C1 segment of cervical spinal cord (tissue), 14 donors: ENCODE data around the gene UNC93B1.

Source experiments
- DNase-seq, 14 donors: peaks; one replicate each; lab custom pipeline; 2025; lab: John Stamatoyannopoulos, UW

The UNC93B1 gene

DNA sequence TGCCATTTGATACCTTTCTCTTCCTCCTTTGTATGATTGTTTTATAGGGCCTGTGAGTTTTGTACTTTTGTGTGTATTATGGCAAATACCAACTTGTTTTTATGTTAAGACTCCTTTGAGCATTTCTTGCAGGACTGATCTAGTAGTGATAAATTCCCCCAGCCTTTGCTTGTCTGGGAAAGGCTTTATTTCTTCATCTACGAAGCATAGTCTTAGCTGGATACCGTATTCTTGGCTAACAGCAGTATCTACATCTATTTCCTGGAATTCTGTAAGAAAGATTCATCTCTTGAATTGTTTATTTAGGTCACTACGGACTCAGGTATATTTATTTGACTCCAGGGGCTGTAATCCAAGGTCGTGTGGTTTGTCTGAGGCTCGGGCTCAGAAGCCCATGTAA, 20.6 kb upstream of the UNC93B1 start:
- DNase-seq: no peak

DNA sequence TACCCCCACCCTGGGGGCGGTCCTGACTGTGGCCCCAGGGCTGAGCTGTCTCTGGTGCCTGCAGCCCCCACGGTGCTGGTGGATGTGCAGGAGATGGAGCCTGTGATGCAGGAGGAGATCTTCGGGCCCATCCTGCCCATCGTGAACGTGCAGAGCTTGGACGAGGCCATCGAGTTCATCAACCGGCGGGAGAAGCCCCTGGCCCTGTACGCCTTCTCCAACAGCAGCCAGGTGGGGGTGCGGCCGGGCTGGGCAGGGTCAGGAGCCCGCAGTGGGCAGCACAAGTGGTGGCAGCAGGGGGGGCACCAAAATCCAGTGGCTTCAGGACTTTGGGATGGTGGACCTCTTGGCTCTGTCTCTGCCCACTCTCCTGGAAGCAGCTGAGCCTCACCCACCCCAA, 18.6 kb upstream of the UNC93B1 start:
- no peak for DNase-seq

DNA sequence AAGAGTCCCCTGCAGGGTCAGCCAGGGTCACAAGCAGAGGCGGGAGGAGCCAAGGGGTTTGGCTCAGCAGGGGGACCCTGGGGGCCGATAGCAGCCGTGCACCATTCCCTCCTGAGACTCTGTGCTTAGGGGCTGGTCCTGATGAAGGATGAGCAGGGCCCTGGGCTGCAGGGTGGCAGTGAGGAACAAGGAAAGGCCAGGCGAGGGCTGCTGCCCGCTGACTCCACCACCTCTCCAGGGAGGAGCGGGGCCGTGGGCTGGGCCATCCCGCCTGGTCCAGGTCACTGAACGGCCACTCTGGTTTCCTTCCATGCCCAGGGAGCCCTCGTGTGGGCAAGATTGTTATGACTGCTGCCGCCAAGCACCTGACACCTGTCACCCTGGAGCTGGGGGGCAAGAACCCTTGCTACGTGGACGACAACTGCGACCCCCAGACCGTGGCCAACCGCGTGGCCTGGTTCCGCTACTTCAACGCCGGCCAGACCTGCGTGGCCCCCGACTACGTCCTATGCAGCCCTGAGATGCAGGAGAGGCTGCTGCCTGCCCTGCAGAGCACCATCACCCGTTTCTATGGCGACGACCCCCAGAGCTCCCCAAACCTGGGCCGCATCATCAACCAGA, 17.4 kb upstream of the UNC93B1 start:
- DNase-seq: no peak

DNA sequence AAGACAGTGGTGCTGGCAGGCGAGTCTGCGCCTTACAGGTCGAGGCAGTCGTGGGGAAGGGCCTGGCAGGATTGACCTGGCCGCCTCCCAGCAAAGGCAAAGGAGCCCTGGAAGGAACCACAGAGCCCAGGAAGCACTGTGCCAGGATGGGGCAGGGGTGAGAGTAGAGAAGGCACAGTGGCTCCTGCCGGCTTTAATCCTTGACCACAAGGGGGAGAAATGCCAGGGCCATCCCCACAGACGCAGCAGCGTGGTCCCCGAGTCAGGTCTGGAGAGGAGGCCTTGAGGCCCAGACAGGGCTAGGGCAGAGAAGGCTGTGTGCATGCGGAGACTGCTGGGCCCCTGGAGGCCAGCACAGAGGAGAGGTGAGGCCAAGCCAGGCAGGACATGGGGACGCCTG, 16.7 kb upstream of the UNC93B1 start:
- DNase-seq: peak in 2 of 14 donors; percentile 19 to 21

DNA sequence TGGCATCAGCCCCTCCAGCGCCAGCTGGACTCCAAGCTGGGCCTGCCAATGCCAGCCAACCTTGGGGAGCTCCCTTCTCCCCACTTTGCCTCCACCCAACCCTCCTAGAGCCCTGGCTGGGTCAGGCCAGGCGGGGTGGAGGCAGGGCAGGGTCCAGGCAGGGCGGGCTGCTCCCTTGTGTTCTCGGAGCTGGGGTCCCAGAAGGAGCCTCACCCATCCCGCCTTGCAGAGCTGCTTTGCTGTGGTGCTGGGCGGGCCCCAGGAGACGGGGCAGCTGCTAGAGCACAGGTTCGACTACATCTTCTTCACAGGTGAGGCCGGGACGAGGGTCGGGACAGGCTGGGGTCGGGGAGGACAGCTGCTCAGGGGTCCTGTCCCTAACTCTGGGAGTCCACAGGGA, 15.6 kb upstream of the UNC93B1 start:
- DNase-seq: no peak

DNA sequence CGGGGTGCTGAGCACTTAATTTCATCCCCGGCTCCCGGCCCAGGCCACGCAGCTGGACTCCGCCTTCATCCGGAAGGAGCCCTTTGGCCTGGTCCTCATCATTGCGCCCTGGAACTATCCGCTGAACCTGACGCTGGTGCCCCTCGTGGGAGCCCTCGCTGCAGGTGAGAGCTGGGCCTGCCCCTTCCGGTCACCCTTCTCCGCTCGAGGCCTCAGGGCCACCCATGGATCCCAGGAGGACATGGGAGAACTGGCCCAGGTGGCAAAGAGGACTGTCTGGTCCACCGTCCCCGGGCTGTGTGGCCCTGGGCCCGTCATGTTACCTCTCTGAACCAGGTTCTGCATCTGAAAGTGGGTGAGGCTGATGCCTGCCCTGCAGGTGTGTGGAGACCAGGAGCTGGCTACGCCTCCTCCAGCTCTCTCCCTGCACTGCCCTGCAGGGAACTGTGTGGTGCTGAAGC, 14.9 kb upstream of the UNC93B1 start:
- DNase-seq: no peak

DNA sequence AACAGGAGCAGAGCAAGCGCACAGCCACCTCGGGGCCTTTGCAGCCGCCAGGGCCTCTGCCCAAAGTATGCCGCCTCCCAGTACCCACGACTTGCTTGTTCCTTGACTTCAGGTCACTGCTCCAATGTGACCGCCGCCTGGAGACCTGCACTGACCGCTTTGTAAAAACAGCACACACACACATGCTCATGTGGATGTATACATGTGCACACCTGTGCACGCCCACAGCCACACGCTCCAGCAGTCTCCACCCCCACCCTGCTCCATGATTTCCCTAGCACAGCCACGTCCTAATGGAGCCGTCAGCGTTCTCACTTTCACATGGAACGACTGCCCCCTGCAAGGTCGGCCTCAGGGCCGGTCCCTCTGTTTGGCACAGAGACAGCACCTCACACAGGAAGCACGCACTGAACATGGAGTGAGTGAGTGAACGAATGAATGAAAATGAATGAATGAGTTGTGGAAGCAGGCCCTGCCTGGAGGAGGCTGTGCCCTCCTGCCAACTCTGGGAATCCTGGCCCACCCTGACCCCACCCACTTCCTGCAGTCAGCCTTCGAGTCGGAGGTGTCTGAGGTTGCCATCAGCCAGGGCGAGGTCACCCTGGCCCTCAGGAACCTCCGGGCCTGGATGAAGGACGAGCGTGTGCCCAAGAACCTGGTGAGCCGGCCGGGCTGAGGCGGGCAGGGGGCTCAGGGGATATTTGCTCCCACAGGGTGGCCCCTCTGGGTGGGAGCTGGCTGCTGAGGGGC, 14.3 kb upstream of the UNC93B1 start:
- no peak for DNase-seq

DNA sequence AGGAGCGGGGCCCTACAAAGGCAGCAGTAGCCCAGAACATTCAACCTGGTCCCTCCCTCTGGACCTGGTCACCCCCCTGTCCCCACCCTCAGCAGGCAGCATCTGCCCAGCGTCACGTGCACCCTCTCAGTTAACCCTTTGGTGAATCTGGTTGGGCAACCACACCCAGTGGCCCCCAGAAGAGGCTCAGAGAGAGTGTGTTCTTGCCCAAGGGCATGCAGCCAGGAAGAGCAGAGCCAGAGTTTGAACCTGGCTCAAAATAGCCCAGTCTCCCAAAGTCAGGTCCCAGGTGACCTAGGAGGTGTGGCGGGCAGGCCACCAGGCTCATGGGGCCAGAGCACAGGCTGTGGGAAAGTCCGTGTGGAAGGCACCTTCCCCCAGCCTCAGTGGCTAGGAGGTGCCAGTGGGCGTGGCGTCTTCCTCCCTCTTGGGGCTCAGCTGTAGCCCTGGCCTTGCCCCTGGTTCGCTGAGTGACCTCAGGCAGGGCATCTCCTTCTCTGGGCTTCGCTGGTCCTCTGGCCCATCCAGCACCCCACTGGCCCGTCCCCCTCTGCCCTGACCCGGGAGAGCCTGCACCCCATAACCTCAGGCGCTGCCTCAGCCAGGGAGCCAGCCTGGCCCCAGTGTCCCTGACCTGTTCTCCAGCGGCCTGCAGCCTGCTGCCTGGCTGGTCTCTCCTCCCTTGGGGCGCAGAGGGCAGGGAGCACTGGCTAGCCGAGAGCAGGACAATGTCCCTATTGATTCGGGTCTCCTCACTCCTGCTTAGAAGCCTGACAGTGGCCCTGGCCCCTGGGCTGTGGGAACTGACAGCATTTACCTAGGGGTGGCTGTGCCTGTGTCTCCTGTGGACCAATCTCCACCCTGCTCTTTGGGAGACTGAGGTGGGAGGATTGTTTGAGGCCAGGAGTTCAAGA, 13.3 kb upstream of the UNC93B1 start:
- DNase-seq: peak in 6 of 14 donors; percentile 11 to 35 (median 27)

DNA sequence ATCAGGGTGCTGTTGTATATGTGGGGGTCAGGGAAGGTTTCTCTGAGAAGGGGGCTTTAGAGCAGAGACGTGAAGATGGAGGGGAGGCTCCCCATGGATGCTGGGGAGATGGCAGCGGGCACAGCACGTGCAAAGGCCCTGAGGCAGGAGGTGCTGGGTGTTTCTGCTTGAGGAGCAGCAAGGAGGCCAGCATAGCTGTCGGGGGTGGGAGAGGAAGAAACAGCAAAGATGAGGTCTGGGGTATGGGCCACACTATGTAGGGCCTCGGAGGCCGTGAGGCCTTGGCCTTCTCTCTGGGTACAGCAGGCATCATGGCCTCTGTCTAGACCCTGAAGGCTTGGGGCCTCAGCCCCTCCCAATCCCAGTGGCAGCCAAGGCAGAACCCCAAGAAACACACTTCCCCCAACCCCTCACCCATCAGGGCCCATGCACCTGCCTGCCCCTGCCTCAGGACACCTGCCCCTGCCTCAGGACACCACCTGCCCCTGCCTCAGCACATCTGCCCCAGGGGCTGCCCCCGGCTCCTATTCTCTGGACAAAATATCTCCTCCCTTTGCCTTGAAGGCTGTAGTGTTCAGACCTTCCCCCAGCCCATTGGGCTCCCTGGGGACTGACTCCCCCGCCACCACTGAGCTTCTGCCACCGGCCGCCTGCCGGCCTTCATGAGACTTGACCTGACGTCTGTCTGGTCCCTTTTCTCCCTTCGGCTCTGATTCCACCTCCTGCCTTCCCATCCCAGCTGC, 12.4 kb upstream of the UNC93B1 start:
- no peak for DNase-seq

DNA sequence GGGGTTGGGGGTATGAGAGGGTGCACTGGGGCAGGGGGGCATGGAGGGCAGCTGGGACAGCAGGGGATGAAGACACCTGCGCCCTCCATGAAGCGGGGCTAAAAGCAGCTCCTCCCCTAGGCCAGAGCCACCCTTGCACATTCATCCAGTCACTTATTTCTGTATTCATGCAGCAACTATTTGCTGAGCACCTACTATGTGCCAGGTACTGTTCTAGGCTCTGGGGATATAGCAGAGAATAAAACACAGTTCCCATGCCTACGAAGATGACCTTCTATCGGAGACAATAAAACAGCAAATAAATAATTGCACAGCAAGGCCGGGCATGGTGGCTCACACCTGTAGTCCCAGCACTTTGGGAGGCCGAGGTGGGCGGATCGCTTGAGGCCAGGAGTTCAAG, 11.6 kb upstream of the UNC93B1 start:
- no peak for DNase-seq

DNA sequence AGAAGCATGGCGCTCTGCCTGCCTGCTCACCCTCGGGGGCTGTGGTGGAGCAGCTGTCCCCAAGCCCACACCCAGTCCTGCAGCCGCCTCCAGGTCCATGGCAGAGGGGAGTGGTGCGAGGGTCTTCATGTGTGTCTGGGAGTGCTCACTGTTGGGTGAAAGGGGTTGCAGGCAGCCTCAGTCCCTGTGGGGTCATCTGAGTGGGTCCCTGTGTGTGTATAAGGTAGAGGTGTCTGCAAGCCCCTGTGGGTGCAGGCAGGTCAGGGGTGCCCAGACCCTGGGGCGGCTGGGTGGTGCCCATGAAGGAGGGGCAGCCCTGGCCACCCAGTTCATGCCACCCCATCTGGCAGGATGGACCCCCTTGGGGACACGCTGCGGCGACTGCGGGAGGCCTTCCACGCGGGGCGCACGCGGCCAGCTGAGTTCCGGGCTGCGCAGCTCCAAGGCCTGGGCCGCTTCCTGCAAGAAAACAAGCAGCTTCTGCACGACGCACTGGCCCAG, 11.1 kb upstream of the UNC93B1 start:
- no peak for DNase-seq

DNA sequence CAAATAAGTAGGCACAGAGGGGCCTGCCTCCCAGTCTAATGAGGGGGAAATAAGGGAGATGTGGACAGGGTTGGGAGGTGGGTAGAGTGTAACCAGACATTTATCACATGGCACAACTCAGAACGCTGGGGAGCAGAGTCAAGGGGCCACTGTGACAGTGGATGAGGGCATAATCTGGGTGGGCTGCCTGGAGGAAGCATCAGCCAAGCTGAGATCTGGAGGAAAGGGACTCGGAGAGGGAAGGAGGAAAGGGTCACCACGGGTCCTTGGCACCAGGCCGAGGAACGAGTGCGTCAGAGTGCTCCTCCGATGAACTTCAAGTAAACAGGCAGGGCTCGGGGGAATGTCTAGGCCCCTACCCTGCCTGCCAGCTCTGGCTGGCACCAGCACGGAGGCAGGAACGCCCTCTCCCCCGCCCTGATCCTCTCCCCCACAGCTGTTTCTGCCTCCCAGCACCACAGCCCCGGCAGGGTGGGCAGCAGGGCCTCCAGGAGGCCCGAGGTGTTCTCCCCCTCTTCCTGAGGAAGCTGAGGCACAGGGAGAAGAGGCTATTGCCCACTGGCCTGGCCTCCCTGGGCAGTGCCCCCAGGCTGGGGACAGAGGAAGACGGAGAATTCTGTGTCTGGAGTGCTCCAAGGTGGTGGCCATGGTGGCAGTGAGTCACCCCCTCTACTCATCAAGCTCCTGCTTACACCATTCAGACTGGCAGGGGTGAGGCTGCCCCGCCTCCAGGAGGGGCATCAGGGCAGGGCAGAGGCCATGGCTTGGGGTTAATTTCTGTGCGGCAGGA, 10.5 kb upstream of the UNC93B1 start:
- DNase-seq: no peak

DNA sequence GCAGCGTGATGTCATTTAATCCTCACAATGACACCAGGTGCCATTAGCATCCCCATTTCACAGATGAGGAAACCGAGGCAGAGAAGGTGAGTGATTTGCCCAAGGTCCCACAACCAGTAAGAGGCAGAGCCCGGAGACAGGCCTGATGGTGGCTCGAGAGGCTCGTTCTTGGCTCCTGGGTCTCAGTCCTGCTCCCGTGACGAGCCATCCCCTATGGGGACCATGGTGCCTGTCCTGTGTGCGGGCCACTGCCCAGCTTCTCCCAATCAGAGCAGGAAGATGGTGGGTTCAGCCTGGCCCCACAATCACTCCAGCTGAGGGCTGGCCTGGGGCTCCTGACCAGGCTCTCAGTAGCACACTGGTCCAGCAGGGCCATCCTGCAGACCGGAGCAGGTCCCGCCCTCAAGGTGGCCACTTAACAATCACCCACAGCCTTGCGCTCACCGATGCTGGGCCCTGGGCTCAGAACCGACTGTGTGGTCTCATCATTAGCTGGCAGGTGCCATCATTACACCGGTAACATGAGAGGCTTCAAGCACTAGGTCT, 9.8 kb upstream of the UNC93B1 start:
- no peak for DNase-seq

DNA sequence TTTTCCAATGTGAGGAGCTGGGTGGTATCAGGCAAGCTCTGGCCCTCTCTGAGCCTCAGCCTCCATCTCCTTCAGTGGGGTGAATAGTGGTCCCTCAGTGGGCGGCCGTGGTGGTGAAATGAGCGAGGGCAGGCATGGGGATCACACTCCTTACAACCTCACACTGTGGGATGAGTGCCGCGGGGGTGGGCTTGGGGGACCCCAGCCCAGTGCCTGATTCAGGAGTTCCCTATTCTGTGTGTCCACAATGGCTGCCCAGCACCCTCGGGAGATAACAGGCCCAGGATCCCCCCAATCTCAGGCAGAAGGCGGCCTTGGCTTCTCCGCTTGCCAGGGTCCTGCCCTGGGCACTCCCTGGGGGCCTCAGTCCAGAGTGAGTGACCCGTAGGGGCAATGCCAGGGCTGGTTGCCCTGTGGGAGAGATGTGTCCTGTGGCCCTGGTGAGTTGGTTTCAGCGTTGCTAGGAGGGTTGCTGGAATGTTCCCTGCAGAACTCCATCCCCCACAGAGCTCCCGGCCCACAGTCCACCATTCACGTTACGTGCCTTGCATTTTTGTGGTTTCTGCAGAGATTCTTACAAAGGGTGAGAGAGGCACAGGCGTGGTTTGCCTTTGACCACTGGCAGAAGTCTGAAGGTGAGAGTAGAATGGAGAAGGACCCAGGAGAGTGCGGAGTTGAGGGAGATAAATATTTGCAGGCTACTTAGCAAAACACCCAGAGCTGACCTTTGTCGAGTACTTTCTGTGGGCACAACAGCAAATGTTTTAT, 9.1 kb upstream of the UNC93B1 start:
- DNase-seq: peak in 8 of 14 donors; percentile 14 to 52 (median 38)

DNA sequence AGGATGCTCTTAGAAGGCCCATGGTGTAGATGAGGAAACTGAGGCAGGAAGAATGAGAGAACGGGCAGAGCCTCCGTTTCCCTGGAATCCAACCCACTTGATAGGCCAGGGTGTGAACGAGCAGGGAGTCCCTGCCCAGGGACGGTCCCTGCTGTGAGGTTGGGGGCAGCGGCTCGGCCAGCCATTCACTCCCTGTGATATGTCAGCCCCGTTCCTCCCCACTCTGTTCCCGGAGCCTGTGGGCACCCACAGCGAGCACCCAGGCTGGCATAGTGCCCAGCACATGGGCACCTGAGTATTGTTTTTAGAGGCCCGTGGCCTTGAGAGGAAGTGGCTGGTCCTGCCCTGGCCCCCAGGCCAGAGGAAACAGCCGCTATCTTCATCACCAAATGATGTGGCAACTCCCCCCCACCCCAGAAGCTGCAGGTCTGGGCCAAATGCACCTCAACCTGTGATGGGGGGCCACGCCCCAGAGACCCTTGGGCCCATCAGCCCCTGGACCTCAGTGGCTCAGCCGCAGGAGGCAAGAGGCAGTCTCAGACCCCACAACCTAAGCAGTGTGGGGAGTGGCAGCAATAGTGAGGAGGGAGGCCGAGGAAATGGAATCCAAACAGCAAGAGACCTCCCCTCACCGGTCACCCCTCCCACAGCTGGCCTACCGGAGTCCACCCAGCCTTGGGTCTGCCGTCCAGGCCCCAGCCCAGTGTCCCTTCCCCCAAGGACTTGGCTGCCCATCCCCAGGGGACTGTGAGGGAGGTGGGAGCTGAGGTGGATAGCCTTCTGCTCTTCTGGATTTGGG, 8.3 kb upstream of the UNC93B1 start:
- no peak for DNase-seq

DNA sequence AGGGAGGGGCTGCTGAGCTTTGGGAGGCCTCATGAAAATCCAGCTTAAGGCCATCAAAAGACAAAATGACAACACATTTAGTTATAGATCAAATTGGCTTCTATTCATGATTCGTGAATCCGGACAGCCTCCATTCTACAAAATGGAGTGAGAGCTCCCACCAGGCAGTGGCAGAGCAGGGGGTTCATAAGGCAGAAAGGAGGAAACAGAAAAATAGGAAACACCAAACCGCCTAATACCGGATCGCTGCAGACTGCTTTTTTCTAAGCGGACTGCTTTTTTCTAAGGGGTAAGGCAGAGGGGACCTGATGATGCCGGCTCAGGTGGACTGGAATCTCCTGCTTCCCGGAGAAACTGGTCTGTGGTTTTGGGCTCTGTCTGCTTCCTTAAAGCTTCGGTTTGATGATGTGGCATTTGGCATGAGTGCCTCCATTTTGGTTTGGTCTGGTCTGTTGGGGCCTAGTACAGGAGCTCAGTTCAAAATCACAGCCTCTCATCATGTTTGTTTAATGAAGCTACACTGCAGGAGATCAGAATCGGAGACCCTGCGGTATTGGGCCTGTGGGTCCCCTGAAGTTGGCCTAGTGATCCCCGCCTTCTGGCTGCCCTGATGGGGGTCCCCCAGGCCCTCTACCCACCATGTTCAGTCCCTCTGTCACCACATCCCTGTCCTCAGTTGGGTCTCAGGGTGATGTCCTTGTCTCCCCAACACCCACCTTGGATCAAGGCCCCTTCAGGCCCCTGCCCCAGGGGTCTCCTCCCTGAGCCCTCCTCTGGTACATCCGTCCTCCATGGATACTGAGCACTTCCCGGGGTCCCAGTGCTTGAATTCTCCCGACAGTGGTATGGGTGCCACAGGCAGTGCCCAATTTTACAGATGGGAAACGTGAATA, 7.4 kb upstream of the UNC93B1 start:
- DNase-seq: no peak
